ENCODE measurements around the gene PPP1R9B.

- no peak for TF ChIP-seq CTCF (IDR thresholded peaks at IDR 0.05; ENCODE audit: low read depth, low read length, poor library complexity, severe bottlenecking)
- no peak for TF ChIP-seq EZH2phosphoT487 (IDR thresholded peaks at IDR 0.05; ENCODE audit: borderline replicate concordance, low read length)
Observed at GRCh38 chr17:50109785-50110184, 40.7 kb downstream of the PPP1R9B start.
